Thyroid gland (tissue), 4 donors: ENCODE data around the gene GARIN5A. TPM values are rescaled to one million over a fixed set of nuclear protein-coding genes. Genes with fewer than 3 reads are reported as not detected.

Experiments used
- DNase-seq, 2 donors: peaks; one replicate each; pipeline ENCODE4 v3.0.0-alpha.2; 2019
- H3K27ac ChIP-seq, 3 donors: fragments of 200-600 bp; sonication (generic); 1 replicate in 2 of 3; 2 replicates in 1 of 3; pipeline ENCODE4 v1.5.1; 2016 to 2019; ENCODE audit warnings: mild to moderate bottlenecking in 1 of 3, moderate library complexity in 1 of 3
- H3K27me3 ChIP-seq: fragments of 200-600 bp; sonication (generic); one replicate; pipeline ENCODE4 v1.5.1; 2019
- H3K36me3 ChIP-seq, 2 donors: fragments of 200-600 bp; sonication (generic); one replicate each; pipeline ENCODE4 v1.5.1; 2016 to 2019
- H3K4me1 ChIP-seq, 2 donors: fragments of 200-600 bp; sonication (generic); one replicate each; pipeline ENCODE4 v1.5.1; 2017 to 2019
- H3K4me3 ChIP-seq, 3 donors: fragments of 200-600 bp; sonication (generic); replicated peaks in 1 of 3; 1 replicate in 2 of 3; 2 replicates in 1 of 3; pipeline ENCODE4 v1.5.1; 2016; ENCODE audit warnings: mild to moderate bottlenecking in 1 of 3
- H3K9me3 ChIP-seq: fragments of 200-600 bp; sonication (generic); one replicate; pipeline ENCODE4 v1.5.1; 2017
- POLR2A ChIP-seq, 2 donors: fragments of 450-650 bp; IDR thresholded peaks; one replicate each; pipeline ENCODE4 v1.6.1; 2017; ENCODE audit warnings: antibody characterized with exemption in 2 of 2, mild to moderate bottlenecking in 2 of 2, moderate library complexity in 1 of 2
- WGBS, 2 donors: methylation state at CpG; one replicate each; pipeline ENCODE4 v1.1.5; 2017; 5-methylcytosine and 5-hydroxymethylcytosine counted together
- intact Hi-C: fragments of 100-400 bp; cut with DNase I; formaldehyde crosslinking; loops from one replicate; pipeline ENCODE4 v1.15.1; 2023
- total RNA-seq, 4 donors: library from RNA; depleted of rRNA; stranded (reverse); fragments of >200 nt; gene quantifications; one replicate each; pipeline ENCODE4 v1.2.3, GENCODE V29; 2016
- TF ChIP-seq, protein P1 (sequence below), 6 experiments: fragments of 200-600 bp in 3 of 6; fragments of 450-650 bp in 3 of 6; sonication (generic) in 3 of 6; IDR thresholded peaks; one replicate each; pipeline ENCODE4 v1.5.1; 2016 to 2019; ENCODE audit warnings: antibody characterized with exemption in 6 of 6, mild to moderate bottlenecking in 2 of 6, inconsistent platforms in 1 of 6, moderate library complexity in 1 of 6

Gene GARIN5A
- total RNA-seq, 4 donors from 2014 or later = 1.4 to 8.1 (median 5.0) TPM

DNA sequence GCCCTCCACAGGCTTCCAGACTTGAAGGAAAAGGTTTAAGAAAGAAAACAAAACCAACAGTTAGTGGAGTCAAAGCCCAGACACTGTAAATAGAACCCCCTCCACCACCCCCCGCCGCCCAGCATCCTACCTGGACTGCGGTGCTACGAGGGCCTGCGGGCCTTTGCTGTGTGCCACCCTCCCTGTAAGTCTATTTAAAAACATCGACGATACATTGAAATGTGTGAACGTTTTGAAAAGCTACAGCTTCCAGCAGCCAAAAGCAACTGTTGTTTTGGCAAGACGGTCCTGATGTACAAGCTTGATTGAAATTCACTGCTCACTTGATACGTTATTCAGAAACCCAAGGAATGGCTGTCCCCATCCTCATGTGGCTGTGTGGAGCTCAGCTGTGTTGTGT is 6.3 kb upstream of the GARIN5A start:
- H3K36me3 ChIP-seq = peaks cover 41 to 53% of the 10 kb centered on the region in 2 donors
- DNase-seq = no peak
- H3K27ac ChIP-seq = no peak overlapping the region
- H3K9me3 ChIP-seq = no peaks in the 10 kb centered on the region
- no peak overlapping the region for H3K4me3 ChIP-seq
- 86 to 88% methylated on average over 10 of the region's 10 CpGs for WGBS, 2 donors
- intact Hi-C loops = no loop called here
- H3K4me1 ChIP-seq = peaks cover 0 to 6% of the 10 kb centered on the region in 2 donors
- no peaks in the 10 kb centered on the region for H3K27me3 ChIP-seq
- TF ChIP-seq, protein P1, sequence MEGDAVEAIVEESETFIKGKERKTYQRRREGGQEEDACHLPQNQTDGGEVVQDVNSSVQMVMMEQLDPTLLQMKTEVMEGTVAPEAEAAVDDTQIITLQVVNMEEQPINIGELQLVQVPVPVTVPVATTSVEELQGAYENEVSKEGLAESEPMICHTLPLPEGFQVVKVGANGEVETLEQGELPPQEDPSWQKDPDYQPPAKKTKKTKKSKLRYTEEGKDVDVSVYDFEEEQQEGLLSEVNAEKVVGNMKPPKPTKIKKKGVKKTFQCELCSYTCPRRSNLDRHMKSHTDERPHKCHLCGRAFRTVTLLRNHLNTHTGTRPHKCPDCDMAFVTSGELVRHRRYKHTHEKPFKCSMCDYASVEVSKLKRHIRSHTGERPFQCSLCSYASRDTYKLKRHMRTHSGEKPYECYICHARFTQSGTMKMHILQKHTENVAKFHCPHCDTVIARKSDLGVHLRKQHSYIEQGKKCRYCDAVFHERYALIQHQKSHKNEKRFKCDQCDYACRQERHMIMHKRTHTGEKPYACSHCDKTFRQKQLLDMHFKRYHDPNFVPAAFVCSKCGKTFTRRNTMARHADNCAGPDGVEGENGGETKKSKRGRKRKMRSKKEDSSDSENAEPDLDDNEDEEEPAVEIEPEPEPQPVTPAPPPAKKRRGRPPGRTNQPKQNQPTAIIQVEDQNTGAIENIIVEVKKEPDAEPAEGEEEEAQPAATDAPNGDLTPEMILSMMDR (IDR thresholded peaks at IDR 0.05) = no peak
- TF ChIP-seq POLR2A (IDR thresholded peaks at IDR 0.05) = no peak

DNA sequence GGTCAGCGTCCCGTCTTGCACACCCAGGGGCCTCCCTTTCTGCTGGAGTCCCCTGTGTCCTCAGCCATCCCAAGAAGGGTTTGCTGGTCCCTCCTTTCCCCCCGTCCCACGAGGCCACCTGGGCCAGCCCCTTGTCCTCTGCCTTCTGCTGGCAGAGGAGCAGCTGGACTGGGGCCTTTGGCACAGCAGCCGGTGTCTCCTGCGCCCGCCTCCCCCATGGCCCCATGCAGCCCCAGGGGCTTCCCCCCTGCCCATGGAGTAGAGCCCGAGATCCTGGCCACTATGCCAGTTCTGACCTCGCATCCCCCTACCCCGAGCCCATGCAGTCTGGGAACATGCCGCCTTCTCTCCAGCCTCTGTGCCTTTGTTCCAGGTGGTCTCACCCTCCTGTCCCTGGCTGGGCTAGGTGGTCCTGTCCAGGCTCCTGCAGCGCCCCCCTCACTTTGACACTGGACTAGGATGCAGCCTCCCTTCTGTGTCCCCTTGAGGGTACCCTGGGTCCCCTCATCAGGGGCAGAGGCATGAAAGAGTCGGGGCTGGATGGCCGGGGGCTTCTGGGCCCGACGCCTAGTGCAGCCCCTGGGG is 5.7 kb upstream of the GARIN5A start:
- H3K27ac ChIP-seq = no peak overlapping the region

GRCh38 chr19:50481351-50482149 is 4.9 kb upstream of the GARIN5A start:
- 92 to 93% methylated on average over 21 of the region's 27 CpGs for WGBS, 2 donors
- no peak for TF ChIP-seq POLR2A (IDR thresholded peaks at IDR 0.05)
- TF ChIP-seq, protein P1 (IDR thresholded peaks at IDR 0.05) = no peak
- Histone ChIP-seq H3K27me3 (no peaks in the 10 kb centered on the region), H3K4me1 (peaks cover 10 to 17% of the 10 kb centered on the region in 2 donors), H3K36me3 (peaks cover 41 to 54% of the 10 kb centered on the region in 2 donors), H3K9me3 (no peaks in the 10 kb centered on the region), H3K4me3 (no peak overlapping the region), H3K27ac (no peak overlapping the region)
- intact Hi-C loops = no loop called here
- no peak for DNase-seq

More for the DNA sequence above, 5.7 kb upstream of the GARIN5A start:
- H3K9me3 ChIP-seq = no peaks in the 10 kb centered on the region
- no peak for TF ChIP-seq POLR2A (IDR thresholded peaks at IDR 0.05)
- TF ChIP-seq, protein P1 (IDR thresholded peaks at IDR 0.05) = no peak
- H3K36me3 ChIP-seq = peaks cover 41 to 54% of the 10 kb centered on the region in 2 donors
- intact Hi-C loops = no loop called here
- no peak for DNase-seq
- H3K27me3 ChIP-seq = no peaks in the 10 kb centered on the region
- H3K4me3 ChIP-seq = no peak overlapping the region
- H3K4me1 ChIP-seq = peaks cover 5 to 11% of the 10 kb centered on the region in 2 donors
- 82 to 93% methylated on average over 10 to 13 of the region's 16 CpGs for WGBS, 2 donors

GRCh38 chr19:50480281-50481111 is 3.8 kb upstream of the GARIN5A start:
- H3K4me3 ChIP-seq = no peak overlapping the region
- TF ChIP-seq, protein P1 (IDR thresholded peaks at IDR 0.05) = no peak
- TF ChIP-seq POLR2A (IDR thresholded peaks at IDR 0.05) = no peak
- H3K36me3 ChIP-seq = peaks cover 41 to 54% of the 10 kb centered on the region in 2 donors
- no peak for DNase-seq
- no peaks in the 10 kb centered on the region for H3K9me3 ChIP-seq
- 90 to 93% methylated on average over 31 to 32 of the region's 37 CpGs for WGBS, 2 donors
- intact Hi-C loops = no loop called here
- no peak overlapping the region for H3K27ac ChIP-seq
- H3K27me3 ChIP-seq = no peaks in the 10 kb centered on the region
- peaks cover 10 to 17% of the 10 kb centered on the region in 2 donors for H3K4me1 ChIP-seq
